GM23338 (cell line): ENCODE data around the gene MGAT4B. TPM values are rescaled to one million over a fixed set of nuclear protein-coding genes. Genes with fewer than 3 reads are reported as not detected.

Experiments
- ATAC-seq: fragments of 200-7000 bp; cut with Tn5 transposase; 3 replicates; pipeline ENCODE4 v1.9.1; 2020
- DNase-seq: peaks from one replicate; pipeline ENCODE4 v3.0.0-alpha.2; 2015; ENCODE audit warnings: low spot score
- H2AFZ ChIP-seq: fragments of 200-600 bp; sonication (generic); 2 replicates; pipeline ENCODE4 v1.8.0; 2016; ENCODE audit warnings: antibody characterized with exemption, mild to moderate bottlenecking, moderate library complexity
- H3F3A ChIP-seq: fragments of 200-600 bp; sonication (generic); replicated peaks from 2 replicates; pipeline ENCODE4 v1.8.0; 2017; ENCODE audit warnings: antibody characterized with exemption, mixed run types, low read depth
- H3K27ac ChIP-seq: fragments of 200-600 bp; sonication (generic); 2 replicates; pipeline ENCODE4 v1.6.1; 2016; ENCODE audit warnings: low read depth
- H3K27me3 ChIP-seq: fragments of 200-600 bp; sonication (generic); 2 replicates; pipeline ENCODE4 v1.8.0; 2016; ENCODE audit warnings: mild to moderate bottlenecking, mixed run types, moderate library complexity; ENCODE audit not compliant: insufficient read depth
- H3K36me3 ChIP-seq: fragments of 200-600 bp; sonication (generic); 2 replicates; pipeline ENCODE4 v1.8.0; 2016; ENCODE audit warnings: mild to moderate bottlenecking; ENCODE audit not compliant: insufficient read depth
- H3K4me1 ChIP-seq: fragments of 200-600 bp; sonication (generic); 2 replicates; pipeline ENCODE4 v1.8.0; 2016; ENCODE audit warnings: mild to moderate bottlenecking, moderate library complexity; ENCODE audit not compliant: insufficient read depth
- H3K4me2 ChIP-seq: fragments of 200-600 bp; sonication (generic); 2 replicates; pipeline ENCODE4 v1.7.1; 2017; ENCODE audit warnings: mixed run types
- H3K4me3 ChIP-seq: fragments of 200-600 bp; sonication (generic); 2 replicates; pipeline ENCODE4 v1.6.1; 2016; ENCODE audit warnings: mixed run types
- H3K79me2 ChIP-seq: fragments of 200-600 bp; sonication (generic); replicated peaks from 2 replicates; pipeline ENCODE4 v1.8.0; 2017; ENCODE audit warnings: mild to moderate bottlenecking; ENCODE audit not compliant: insufficient read depth
- H3K9me2 ChIP-seq: fragments of 200-600 bp; sonication (generic); 2 replicates; pipeline ENCODE4 v1.8.0; 2017; ENCODE audit not compliant: insufficient read depth
- H4K20me1 ChIP-seq: fragments of 200-600 bp; sonication (generic); replicated peaks from 2 replicates; pipeline ENCODE4 v1.8.0; 2017; ENCODE audit warnings: mild to moderate bottlenecking; ENCODE audit not compliant: insufficient read depth
- H3K27ac Mint-ChIP-seq: 2 replicates; pipeline ENCODE4 v1.8.0; 2020; ENCODE audit warnings: inconsistent platforms, mild to moderate bottlenecking, moderate library complexity, mixed read lengths
- H3K27me3 Mint-ChIP-seq: 3 replicates; pipeline ENCODE4 v1.8.0; 2022; ENCODE audit warnings: low read depth, mild to moderate bottlenecking, moderate library complexity, mixed read lengths, inconsistent platforms; ENCODE audit not compliant: insufficient read depth, poor library complexity
- H3K36me3 Mint-ChIP-seq: 3 replicates; pipeline ENCODE4 v1.8.0; 2021; ENCODE audit warnings: low read depth, mild to moderate bottlenecking, inconsistent platforms, moderate library complexity, mixed read lengths
- H3K4me1 Mint-ChIP-seq: 3 replicates; pipeline ENCODE4 v1.8.0; 2020; ENCODE audit warnings: mild to moderate bottlenecking, inconsistent platforms, mixed read lengths
- H3K4me3 Mint-ChIP-seq: 3 replicates; pipeline ENCODE4 v1.8.0; 2021; ENCODE audit warnings: moderate library complexity, mild to moderate bottlenecking, inconsistent platforms, mixed read lengths
- H3K9me3 Mint-ChIP-seq: 3 replicates; pipeline ENCODE4 v1.8.0; 2020; ENCODE audit warnings: moderate library complexity, mild to moderate bottlenecking, inconsistent platforms, mixed read lengths
- CREB1 ChIP-seq: fragments of 250-450 bp; sonication (Bioruptor Pico); IDR thresholded peaks from 2 replicates; pipeline ENCODE4 v1.5.0; 2020; ENCODE audit warnings: low read depth, mild to moderate bottlenecking, moderate library complexity
- CTCF ChIP-seq, 2 experiments: fragments of 200-600 bp in 1 of 2; sonication (generic) in 1 of 2; conservative IDR thresholded peaks; 2 replicates each; pipeline versions ENCODE4 v1.5.1 to v1.6.1; 2016 to 2017; ENCODE audit warnings: antibody characterized with exemption in 2 of 2, low read depth in 2 of 2, mild to moderate bottlenecking in 2 of 2, moderate library complexity in 1 of 2
- ETS1 ChIP-seq: IDR thresholded peaks from 2 replicates; pipeline ENCODE4 v1.6.1; 2016; ENCODE audit warnings: antibody characterized with exemption
- EZH2 ChIP-seq: fragments of 200-600 bp; sonication (generic); IDR thresholded peaks from one replicate; pipeline ENCODE4 v1.8.0; 2017; ENCODE audit warnings: antibody characterized with exemption, mild to moderate bottlenecking, low read depth; ENCODE audit not compliant: unreplicated experiment
- EZH2phosphoT487 ChIP-seq: fragments of 200-600 bp; sonication (generic); IDR thresholded peaks from one replicate; pipeline ENCODE4 v1.8.1; 2018; ENCODE audit warnings: antibody characterized with exemption; ENCODE audit not compliant: unreplicated experiment
- JUNB ChIP-seq: IDR thresholded peaks from one replicate; pipeline ENCODE4 v1.6.1; 2016; ENCODE audit warnings: antibody characterized with exemption; ENCODE audit not compliant: unreplicated experiment
- NANOG ChIP-seq: IDR thresholded peaks from 2 replicates; pipeline ENCODE4 v1.6.1; 2016; ENCODE audit warnings: antibody characterized with exemption, borderline replicate concordance
- POLR2AphosphoS5 ChIP-seq: IDR thresholded peaks from 2 replicates; pipeline ENCODE4 v1.6.1; 2016; ENCODE audit warnings: antibody characterized with exemption, low read depth
- REST ChIP-seq: IDR thresholded peaks from one replicate; pipeline ENCODE4 v1.6.1; 2018; ENCODE audit warnings: antibody characterized with exemption; ENCODE audit not compliant: unreplicated experiment
- STAT1 ChIP-seq: IDR thresholded peaks from one replicate; pipeline ENCODE4 v1.6.1; 2016; ENCODE audit warnings: antibody characterized with exemption; ENCODE audit not compliant: unreplicated experiment
- ZNF114 ChIP-seq: fragments of 250-450 bp; sonication (Bioruptor Pico); IDR thresholded peaks from 2 replicates; pipeline ENCODE4 v1.5.0; 2020; ENCODE audit warnings: mild to moderate bottlenecking, moderate library complexity
- ZNF331 ChIP-seq: fragments of 250-450 bp; sonication (Bioruptor Pico); IDR thresholded peaks from 2 replicates; pipeline ENCODE4 v1.5.0; 2020; ENCODE audit warnings: low read depth, mild to moderate bottlenecking, moderate library complexity
- ZNF462 ChIP-seq: fragments of 250-450 bp; sonication (Bioruptor Pico); IDR thresholded peaks from 2 replicates; pipeline ENCODE4 v1.5.0; 2020; ENCODE audit warnings: mild to moderate bottlenecking, moderate library complexity
- polyA plus RNA-seq: library from polyadenylated mRNA; unstranded; fragments of >200 nt; fragmentation: Nextera tagmentation; extraction: Ambion mirVana; gene quantifications from 2 replicates; pipeline ENCODE4 v1.2.1, GENCODE V29; 2016
- total RNA-seq: library from RNA; depleted of rRNA; stranded (reverse); fragments of >200 nt; shearing (Covaris generic); gene quantifications from 2 replicates; pipeline ENCODE4 v1.2.3, GENCODE V29; 2014

MGAT4B gene
- total and polyA plus RNA-seq, 2 experiments from 2014 or later, result 32.3 to 101 TPM

GRCh38 chr5:179812997-179813607 is 6.4 kb upstream of the MGAT4B start:
- Histone ChIP-seq H3K9me2 (no peaks in the 10 kb centered on the region), H3K79me2 (peaks cover 3% of the 10 kb centered on the region; the same call in 1 of the 2 replicates), H3K36me3 (peaks cover 5% of the 10 kb centered on the region; the same call in 1 of the 2 replicates), H3K4me1 (peaks cover 13% of the 10 kb centered on the region), H2AFZ (no peak overlapping the region), H4K20me1 (no peaks in the 10 kb centered on the region; the same call in 1 of the 2 replicates), H3K27ac (0 out of 2 replicates have a peak overlapping the region, but pooled peaks have one; percentile 33), H3F3A (peaks cover 22% of the 10 kb centered on the region), H3K27me3 (peaks cover 11% of the 10 kb centered on the region; the same call in 1 of the 2 replicates), H3K4me3 (0 out of 2 replicates have a peak overlapping the region, but pooled peaks have one; percentile 13), H3K4me2 (peak overlapping the region; percentile 48)
- DNase-seq (no peak), ATAC-seq (no peak)
- H3K9me3 Mint-ChIP-seq, result no peaks in the 10 kb centered on the region
- H3K4me3 Mint-ChIP-seq, result no peak overlapping the region
- H3K27me3 Mint-ChIP-seq, result peaks cover 23% of the 10 kb centered on the region
- peaks cover 22% of the 10 kb centered on the region for H3K4me1 Mint-ChIP-seq
- no peak overlapping the region for H3K27ac Mint-ChIP-seq
- TF ChIP-seq EZH2, result no peak
- no peak for TF ChIP-seq STAT1
- no peak for TF ChIP-seq CREB1
- no peak for TF ChIP-seq JUNB
- no peak for TF ChIP-seq REST
- no peak for TF ChIP-seq ETS1
- TF ChIP-seq ZNF114 (CRISPR knock-in tag), result no peak
- no peak for TF ChIP-seq ZNF462 (CRISPR knock-in tag)
- TF ChIP-seq ZNF331 (CRISPR knock-in tag), result no peak
- no peak for TF ChIP-seq EZH2phosphoT487
- TF ChIP-seq POLR2AphosphoS5, result no peak
- TF ChIP-seq CTCF (conservative IDR thresholded peaks at IDR 0.05; ENCODE audit: low read depth in 2 of 2), result no peak
- no peak for TF ChIP-seq NANOG
- peaks cover 32% of the 10 kb centered on the region for H3K36me3 Mint-ChIP-seq
